ENCODE measurements around the gene SHB.

Gene SHB

GRCh38 chr9:38086496-38086895 is 17.5 kb upstream of the SHB start:
- no peak for DNase-seq

DNA sequence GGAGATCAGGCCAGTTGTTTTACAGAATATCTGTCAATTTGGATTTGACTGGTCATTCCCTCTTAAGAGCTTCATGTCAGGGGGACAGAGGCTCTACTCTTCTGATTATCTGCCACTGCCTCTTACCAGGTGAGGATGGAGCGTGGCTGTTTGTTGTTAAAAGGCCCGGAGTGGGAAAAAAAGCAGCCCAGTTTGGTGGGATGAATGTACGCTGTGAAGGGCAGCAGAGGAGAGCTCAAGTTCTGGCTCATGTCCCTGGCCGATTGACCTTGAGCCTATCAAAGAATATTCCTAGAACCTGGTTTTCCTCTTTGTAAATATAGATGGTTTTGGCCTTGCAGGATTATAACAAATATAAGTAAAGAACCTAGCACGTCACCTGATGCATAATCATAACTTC is 16.3 kb upstream of the SHB start:
- no peak for DNase-seq

DNA sequence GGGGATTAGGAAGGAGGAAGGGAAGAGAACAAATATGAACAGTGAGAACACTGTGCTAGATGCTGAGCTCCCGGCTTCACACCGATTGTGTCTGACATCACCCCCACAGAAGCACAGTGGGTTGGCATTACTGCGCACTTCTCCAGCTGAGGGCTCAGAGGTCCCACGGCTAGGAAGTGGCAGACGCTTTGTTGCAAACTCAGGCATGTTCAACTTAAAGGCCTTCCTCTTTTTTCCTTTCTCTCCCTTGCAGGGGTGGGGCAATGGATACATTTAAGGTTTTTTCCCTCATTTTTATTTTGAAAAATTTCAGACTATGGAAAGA is 15.5 kb upstream of the SHB start:
- DNase-seq = no peak

DNA sequence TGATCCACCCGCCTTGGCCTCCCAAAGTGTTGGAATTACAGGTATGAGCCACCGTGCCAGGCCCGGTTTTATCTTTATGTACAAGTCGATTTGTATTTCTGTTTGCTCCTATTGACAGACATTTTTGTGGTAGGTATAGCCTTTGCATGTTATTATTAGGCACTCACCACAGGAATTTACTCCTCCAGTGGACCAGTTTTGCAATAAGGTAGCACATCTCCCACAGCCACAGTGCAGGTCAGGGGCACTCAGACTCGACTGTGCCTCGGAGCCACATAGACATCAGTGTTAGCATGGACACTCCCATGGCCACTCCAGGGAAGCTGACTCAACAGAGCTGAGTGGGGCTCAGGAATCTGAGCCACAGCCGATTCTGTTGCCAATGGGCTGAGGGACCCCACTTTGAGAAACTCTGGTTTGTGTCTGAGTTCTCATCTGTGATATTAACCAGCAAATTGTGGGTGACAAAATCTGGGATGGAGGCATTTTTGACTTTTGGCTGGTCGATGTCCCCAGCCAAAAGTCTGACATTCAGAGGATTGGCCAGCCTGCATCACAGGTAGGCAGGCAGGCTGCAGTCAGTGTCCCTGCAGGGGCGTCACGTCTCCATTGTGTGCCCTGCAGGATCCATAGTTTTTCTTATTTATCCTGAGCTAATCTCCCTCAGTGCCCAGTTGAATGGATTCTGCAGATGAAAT is 15.0 kb upstream of the SHB start:
- no peak for DNase-seq

- DNase-seq = no peak
Observed at GRCh38 chr9:38082446-38083287, 13.6 kb upstream of the SHB start.

DNA sequence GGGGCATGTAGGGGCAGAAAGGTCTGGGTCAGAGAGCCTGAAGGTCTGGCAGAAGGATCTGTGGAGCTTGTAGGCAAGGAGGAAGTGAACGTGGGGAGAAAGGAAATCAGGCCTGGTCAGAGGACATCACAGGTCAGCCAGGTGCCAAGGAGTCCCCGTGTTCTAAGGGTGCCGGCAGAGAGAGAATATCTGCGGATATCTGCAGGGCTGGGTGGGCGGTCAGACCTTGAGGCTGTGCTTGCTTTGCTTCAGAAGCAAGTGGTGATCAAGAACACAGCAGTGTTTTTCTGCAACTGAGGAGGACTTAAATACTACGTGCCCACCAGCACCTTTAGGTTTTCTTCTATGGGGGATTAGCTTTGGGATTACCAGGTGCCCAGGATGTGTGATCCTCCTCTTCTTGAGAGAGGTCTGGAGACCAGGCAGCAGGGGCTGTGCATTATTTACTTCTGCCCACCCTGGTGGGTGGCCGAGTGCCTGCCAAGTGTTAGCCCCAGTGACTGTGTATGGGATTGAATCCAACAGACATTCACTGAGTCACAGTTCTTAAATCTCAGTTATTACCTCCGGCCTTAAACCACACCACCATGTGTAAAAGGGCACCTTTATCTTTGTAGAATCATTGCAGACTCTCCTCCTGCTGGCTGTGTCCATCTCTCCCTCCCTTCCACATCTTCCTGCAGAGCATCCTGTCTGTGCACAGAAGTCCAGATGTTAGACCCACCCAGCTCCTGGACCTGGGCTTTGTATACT is 12.5 kb upstream of the SHB start:
- DNase-seq = no peak

DNA sequence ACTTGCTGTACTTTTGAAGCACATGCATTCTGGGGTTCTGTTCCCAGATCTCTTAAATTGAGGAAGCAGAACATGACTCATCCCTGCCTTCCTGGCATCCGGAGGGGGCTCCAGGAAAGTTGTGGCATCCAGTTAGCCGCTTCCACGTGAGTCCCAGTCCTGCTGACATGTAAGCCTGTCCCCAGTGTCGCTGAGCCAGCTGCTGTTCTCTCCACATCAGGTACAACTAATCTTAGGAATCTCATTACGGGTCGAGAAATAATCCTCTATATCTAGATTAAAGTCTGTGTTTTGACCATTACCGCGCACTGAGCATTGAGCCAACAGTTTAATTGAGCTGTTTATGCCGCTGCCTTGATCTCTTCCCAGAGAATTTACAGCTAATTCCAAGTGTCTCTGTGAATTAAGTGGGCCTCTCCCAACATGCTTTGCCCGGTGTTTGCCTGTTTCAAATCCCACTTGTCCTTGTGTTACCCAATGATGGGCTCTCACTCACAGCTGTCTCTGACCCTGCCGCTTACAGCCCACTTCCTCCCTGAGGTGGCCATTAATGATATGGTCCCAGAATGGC is 10.5 kb upstream of the SHB start:
- no peak for DNase-seq

DNA sequence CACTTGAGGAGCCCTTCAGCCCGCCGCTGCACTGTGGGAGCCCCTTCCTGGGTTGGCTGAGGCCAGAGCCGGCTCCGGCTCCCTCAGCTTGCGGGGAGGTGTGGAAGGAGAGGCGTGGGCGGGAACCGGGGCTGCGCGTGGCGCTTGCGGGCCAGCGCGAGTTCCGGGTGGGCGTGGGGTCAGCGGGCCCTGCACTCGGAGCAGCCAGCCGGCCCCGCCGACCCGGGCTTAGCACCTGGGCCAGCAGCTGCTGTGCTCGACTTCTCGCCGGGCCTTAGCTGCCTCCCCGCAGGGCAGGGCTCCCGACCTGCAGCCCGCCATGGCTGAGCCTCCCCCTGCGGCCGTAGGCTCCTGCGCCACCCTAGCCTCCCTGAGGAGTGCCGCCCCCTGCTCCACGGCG is 6.2 kb upstream of the SHB start:
- DNase-seq = no peak

DNA sequence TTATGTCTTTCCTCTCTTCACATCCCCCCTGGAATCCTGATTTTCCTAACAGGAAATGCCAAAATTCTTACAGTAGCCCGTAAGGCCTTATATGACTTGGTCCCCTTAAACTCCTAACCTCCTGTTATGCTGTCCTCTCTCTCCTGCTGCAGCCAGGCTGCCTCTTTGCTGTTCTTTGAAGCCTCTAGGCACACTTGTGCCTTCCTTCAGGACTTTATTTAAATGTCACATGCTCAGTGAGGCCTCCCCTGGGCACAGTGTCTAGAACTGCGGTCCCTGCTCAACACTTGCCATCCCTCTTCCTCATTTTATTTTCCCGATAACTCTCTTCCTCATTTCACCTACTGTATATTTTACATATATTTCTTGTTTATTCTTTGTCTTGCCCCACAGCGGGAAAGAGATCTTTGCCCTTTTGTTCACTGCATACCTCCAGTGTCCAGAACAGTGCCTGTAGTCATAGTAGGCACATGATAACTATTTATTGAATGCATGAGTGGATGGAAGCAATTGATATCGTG is 5.5 kb upstream of the SHB start:
- no peak for DNase-seq

- DNase-seq = no peak
Observed at GRCh38 chr9:38073882-38074281, 4.9 kb upstream of the SHB start.

DNA sequence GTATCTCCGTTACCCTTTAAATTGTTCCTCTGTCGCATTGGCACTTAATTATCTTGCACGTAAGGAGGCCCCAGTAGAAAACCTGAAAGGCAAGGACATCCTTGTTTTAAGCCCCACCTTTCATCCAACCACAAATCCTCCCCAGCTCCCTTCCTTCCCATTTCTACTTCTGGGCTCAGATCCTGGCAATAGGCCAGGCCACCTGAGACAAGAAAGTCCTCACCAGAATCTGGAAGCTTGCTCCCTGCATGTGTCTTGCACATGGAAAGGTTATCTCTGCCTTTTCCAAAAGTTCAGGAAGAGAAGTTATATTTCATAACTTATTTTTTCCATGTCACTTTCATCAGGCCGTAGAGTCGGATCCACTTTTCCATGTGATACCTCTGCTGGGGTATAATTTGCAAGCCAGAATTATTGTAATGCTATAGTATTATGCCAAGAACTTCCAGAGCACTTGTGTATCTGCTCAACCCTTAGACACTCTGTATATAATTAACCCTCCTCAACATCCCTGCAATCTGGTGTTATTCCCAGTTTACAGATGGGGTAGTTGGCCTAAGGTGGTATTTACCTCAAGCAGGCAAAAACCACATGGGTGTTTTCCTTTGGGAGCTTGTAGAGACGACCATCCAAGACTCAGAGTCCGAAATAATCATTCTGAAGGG is 2.6 kb upstream of the SHB start:
- no peak for DNase-seq

DNA sequence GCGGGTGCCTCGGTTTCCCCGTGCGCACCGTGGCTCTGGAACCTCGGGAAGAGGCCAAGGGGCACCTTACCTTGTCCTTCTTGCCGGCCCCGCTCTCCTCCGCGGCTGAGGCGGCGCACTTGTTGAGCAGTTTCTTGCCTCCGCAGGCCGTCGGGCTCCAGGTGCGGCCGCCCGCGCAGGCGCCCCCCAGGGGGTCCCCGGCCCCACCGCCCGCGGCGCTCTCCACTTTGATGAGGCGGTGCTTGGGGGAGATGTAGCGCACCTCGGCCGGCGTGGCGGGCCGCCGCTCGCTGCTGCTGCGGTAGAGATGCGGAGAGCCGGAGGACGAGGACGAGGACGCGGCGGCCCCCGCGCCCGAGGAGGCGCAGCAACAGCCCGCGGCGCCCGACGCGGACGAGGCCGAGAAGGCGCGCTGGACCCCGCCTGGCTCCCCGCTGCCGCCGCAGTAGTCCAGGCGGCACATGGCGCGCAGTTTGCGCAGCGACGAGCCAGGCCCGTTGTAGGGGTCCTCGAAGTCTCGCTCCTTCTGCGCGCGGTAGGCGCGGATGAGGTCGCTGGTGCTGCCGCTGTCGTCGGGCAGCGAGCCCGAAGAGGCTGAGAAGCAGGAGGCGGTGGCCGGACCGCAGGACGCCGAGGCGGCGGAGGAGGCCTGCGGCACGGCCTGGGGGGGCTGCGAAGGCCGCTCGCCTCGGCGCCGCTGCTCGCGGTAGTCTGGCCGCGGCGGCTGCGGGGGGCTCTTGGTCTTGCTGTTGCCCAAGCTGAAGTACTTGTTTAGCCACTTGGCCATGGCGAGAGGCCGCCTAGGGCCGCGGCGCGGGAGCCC is 957 bp downstream of the SHB start:
- DNase-seq = no peak

GRCh38 chr9:38066914-38067858 is 1.8 kb downstream of the SHB start:
- DNase-seq = no peak

GRCh38 chr9:38066197-38066913 is 2.7 kb downstream of the SHB start:
- DNase-seq = no peak

- DNase-seq = no peak
Observed at GRCh38 chr9:38065369-38066075, 3.5 kb downstream of the SHB start.

- no peak for DNase-seq
Observed at GRCh38 chr9:38064842-38065368, 4.1 kb downstream of the SHB start.

- no peak for DNase-seq
Observed at GRCh38 chr9:38063363-38063707, 5.7 kb downstream of the SHB start.

GRCh38 chr9:38062498-38063362 is 6.3 kb downstream of the SHB start:
- DNase-seq = no peak
